H9 (cell line): ENCODE measurements around the gene PRAME. TPM values are rescaled to one million over a fixed set of nuclear protein-coding genes. Genes with fewer than 3 reads are reported as not detected.

Source experiments
- DNase-seq: peaks from one replicate; pipeline ENCODE4 v3.0.0-alpha.2; 2017
- H2AFZ ChIP-seq: one replicate; pipeline ENCODE4 v1.6.1; 2013; ENCODE audit warnings: mild to moderate bottlenecking, low read length, control low read depth, moderate library complexity
- H2AK5ac ChIP-seq: 2 replicates; pipeline ENCODE4 v1.6.1; 2013; ENCODE audit warnings: low read length, control low read depth, mixed read lengths; ENCODE audit not compliant: insufficient read length
- H2BK120ac ChIP-seq: one replicate; pipeline ENCODE4 v1.6.1; 2013; ENCODE audit warnings: low read depth, mild to moderate bottlenecking, low read length, control low read depth, inconsistent platforms; ENCODE audit not compliant: poor library complexity, severe bottlenecking
- H2BK12ac ChIP-seq: 2 replicates; pipeline ENCODE4 v1.6.1; 2013; ENCODE audit warnings: low read length, control low read depth, mixed read lengths, low read depth; ENCODE audit not compliant: insufficient read length
- H2BK15ac ChIP-seq: 2 replicates; pipeline ENCODE4 v1.6.1; 2013; ENCODE audit warnings: low read depth, low read length, control low read depth
- H2BK20ac ChIP-seq: one replicate; pipeline ENCODE4 v1.6.1; 2013; ENCODE audit warnings: low read depth, mild to moderate bottlenecking, low read length, control low read depth, inconsistent platforms; ENCODE audit not compliant: poor library complexity, severe bottlenecking
- H2BK5ac ChIP-seq: 2 replicates; pipeline ENCODE4 v1.6.1; 2013; ENCODE audit warnings: low read length, control low read depth, mixed read lengths; ENCODE audit not compliant: insufficient read length
- H3K14ac ChIP-seq: 2 replicates; pipeline ENCODE4 v1.6.1; 2013; ENCODE audit warnings: low read length, control low read depth; ENCODE audit not compliant: insufficient read depth
- H3K18ac ChIP-seq: 2 replicates; pipeline ENCODE4 v1.6.1; 2013; ENCODE audit warnings: low read depth, mild to moderate bottlenecking, mixed read lengths, low read length, control low read depth; ENCODE audit not compliant: insufficient read length
- H3K23ac ChIP-seq: 2 replicates; pipeline ENCODE4 v1.6.1; 2013; ENCODE audit warnings: low read length, control low read depth, mixed read lengths, low read depth; ENCODE audit not compliant: insufficient read length
- H3K23me2 ChIP-seq: 2 replicates; pipeline ENCODE4 v1.6.1; 2013; ENCODE audit warnings: low read depth, mild to moderate bottlenecking, mixed read lengths, low read length, control low read depth; ENCODE audit not compliant: insufficient read length, poor library complexity, severe bottlenecking
- H3K27ac ChIP-seq: 2 replicates; pipeline ENCODE4 v1.5.1; 2013; ENCODE audit warnings: low read length, control low read depth, mixed read lengths, low read depth; ENCODE audit not compliant: insufficient read length
- H3K27me3 ChIP-seq: 2 replicates; pipeline ENCODE4 v1.6.1; 2013; ENCODE audit warnings: low read length, control low read depth, inconsistent platforms; ENCODE audit not compliant: insufficient read depth
- H3K4ac ChIP-seq: 2 replicates; pipeline ENCODE4 v1.6.1; 2013; ENCODE audit warnings: low read depth, mild to moderate bottlenecking, control low read depth, inconsistent platforms, low read length, moderate library complexity
- H3K4me1 ChIP-seq: 2 replicates; pipeline ENCODE4 v1.6.1; 2013; ENCODE audit warnings: low read length, control low read depth, inconsistent platforms; ENCODE audit not compliant: insufficient read depth
- H3K4me2 ChIP-seq: 2 replicates; pipeline ENCODE4 v1.6.1; 2013; ENCODE audit warnings: low read length, control low read depth, mixed read lengths; ENCODE audit not compliant: insufficient read length, insufficient read depth
- H3K56ac ChIP-seq: 2 replicates; pipeline ENCODE4 v1.6.1; 2013; ENCODE audit warnings: low read depth, mild to moderate bottlenecking, mixed read lengths, low read length, control low read depth; ENCODE audit not compliant: insufficient read length
- H3K79me1 ChIP-seq: 2 replicates; pipeline ENCODE4 v1.6.1; 2013; ENCODE audit warnings: low read depth, mild to moderate bottlenecking, moderate library complexity, low read length, control low read depth, inconsistent platforms; ENCODE audit not compliant: insufficient read depth, poor library complexity, severe bottlenecking
- H3K79me2 ChIP-seq: 2 replicates; pipeline ENCODE4 v1.6.1; 2013; ENCODE audit warnings: low read length, control low read depth, inconsistent platforms; ENCODE audit not compliant: insufficient read depth
- H3K9ac ChIP-seq: 2 replicates; pipeline ENCODE4 v1.6.1; 2013; ENCODE audit warnings: low read length, control low read depth, mixed read lengths; ENCODE audit not compliant: insufficient read length; ENCODE audit errors: extremely low read depth
- H3K9me3 ChIP-seq: one replicate; pipeline ENCODE4 v1.6.1; 2013; ENCODE audit warnings: low read depth, low read length, inconsistent platforms; ENCODE audit not compliant: control insufficient read depth
- H3T11ph ChIP-seq: one replicate; pipeline ENCODE4 v1.6.1; 2013; ENCODE audit warnings: mild to moderate bottlenecking, low read length, control low read depth, inconsistent platforms
- H4K20me1 ChIP-seq: one replicate; pipeline ENCODE4 v1.6.1; 2013; ENCODE audit not compliant: control insufficient read depth, insufficient read length, insufficient read depth
- H4K5ac ChIP-seq: 2 replicates; pipeline ENCODE4 v1.6.1; 2013; ENCODE audit warnings: low read depth, mild to moderate bottlenecking, mixed read lengths, low read length, control low read depth; ENCODE audit not compliant: insufficient read length
- H4K8ac ChIP-seq: replicated peaks from 2 replicates; pipeline ENCODE4 v1.6.1; 2013; ENCODE audit warnings: low read length, control low read depth, mixed read lengths, low read depth; ENCODE audit not compliant: insufficient read length
- H4K91ac ChIP-seq: 2 replicates; pipeline ENCODE4 v1.6.1; 2013; ENCODE audit warnings: low read depth, mild to moderate bottlenecking, moderate library complexity, mixed read lengths, low read length, control low read depth; ENCODE audit not compliant: insufficient read length
- H3K27ac Mint-ChIP-seq, 3 experiments: 2 replicates in 2 of 3; 3 replicates in 1 of 3; pipeline ENCODE4 v1.8.0; 2020 to 2021; ENCODE audit warnings: mixed read lengths in 3 of 3, mild to moderate bottlenecking in 1 of 3, moderate library complexity in 1 of 3
- H3K27me3 Mint-ChIP-seq: 2 replicates; pipeline ENCODE4 v1.8.0; 2021; ENCODE audit warnings: low read depth, mild to moderate bottlenecking, moderate library complexity, mixed read lengths
- H3K36me3 Mint-ChIP-seq, 3 experiments: 2 replicates in 2 of 3; 3 replicates in 1 of 3; pipeline ENCODE4 v1.8.0; 2020 to 2021; ENCODE audit warnings: low read depth in 3 of 3, mixed read lengths in 3 of 3; ENCODE audit not compliant: insufficient read depth in 1 of 3
- H3K4me1 Mint-ChIP-seq, 2 experiments: 2 replicates each; pipeline ENCODE4 v1.8.0; 2020; ENCODE audit warnings: mixed read lengths in 2 of 2
- H3K4me3 Mint-ChIP-seq, 2 experiments: 2 replicates in 1 of 2; 3 replicates in 1 of 2; pipeline ENCODE4 v1.8.0; 2020 to 2021; ENCODE audit warnings: mild to moderate bottlenecking in 2 of 2, mixed read lengths in 2 of 2, moderate library complexity in 1 of 2
- H3K9me3 Mint-ChIP-seq, 2 experiments: 2 replicates in 1 of 2; 3 replicates in 1 of 2; pipeline ENCODE4 v1.8.0; 2020; ENCODE audit warnings: mild to moderate bottlenecking in 2 of 2, mixed read lengths in 2 of 2, moderate library complexity in 1 of 2
- WGBS: extraction: QIAGEN DNeasy Blood & Tissue Kit; methylation state at CpG from one replicate; pipeline ENCODE4 v1.1.7; 2013; ENCODE audit warnings: missing lambda C conversion rate, low lambda C conversion rate, mixed read lengths; ENCODE audit not compliant: insufficient read length; ENCODE audit errors: extremely low coverage; 5-methylcytosine and 5-hydroxymethylcytosine counted together
- total RNA-seq: library from RNA; stranded (reverse); gene quantifications from 2 replicates; pipeline ENCODE4 v1.2.1, GENCODE V29; 2021
- TF ChIP-seq, protein P1 (sequence below): fragments of 200-600 bp; sonication (generic); conservative IDR thresholded peaks from 3 replicates; pipeline ENCODE4 v1.8.0; 2021; ENCODE audit warnings: antibody characterized with exemption, mild to moderate bottlenecking

PRAME gene
- total RNA-seq, 1 experiment from 2014 or later, result 0.31 TPM

DNA sequence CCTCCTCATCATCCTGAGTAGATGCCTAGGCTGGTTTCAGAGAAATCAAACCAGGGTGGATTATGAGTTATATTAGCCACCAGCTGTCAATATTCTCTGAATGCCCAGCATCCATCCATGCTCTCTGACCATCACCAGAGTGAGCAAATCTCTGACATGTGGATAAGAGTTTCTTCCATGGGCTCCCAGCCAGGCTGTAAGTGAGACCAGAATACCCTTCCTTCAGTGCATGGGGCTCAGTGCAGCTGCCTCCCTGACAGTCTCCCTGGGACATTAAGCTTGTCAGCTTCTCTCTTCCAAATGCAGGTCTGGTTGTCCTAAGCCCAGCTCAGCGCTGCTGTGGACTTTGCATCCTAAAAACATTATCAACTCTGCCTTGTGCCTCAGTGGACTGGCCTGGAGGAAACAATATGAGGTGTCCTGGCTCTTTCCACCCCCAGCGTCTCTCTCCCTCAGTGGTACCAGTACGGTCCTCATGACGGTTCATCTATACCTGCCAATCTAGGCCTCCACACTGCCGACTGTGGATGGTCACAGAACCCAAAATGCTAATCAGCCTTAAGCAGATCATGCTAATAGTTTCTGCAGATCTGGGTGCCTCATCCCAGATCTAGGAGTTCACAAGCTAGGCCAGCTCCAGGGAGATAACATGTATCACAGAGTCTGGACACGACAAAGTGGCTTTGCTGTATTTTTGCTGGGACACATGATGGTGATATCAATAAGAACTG lies 41.6 kb upstream of the PRAME start:
- H3K4me1 ChIP-seq, result no peaks in the 10 kb centered on the region; the same call in 1 of the 2 replicates
- H4K20me1 ChIP-seq, result no peaks in the 10 kb centered on the region
- no peak overlapping the region for H3K23ac ChIP-seq
- no peak overlapping the region for H3K4me2 ChIP-seq
- TF ChIP-seq, protein P1, sequence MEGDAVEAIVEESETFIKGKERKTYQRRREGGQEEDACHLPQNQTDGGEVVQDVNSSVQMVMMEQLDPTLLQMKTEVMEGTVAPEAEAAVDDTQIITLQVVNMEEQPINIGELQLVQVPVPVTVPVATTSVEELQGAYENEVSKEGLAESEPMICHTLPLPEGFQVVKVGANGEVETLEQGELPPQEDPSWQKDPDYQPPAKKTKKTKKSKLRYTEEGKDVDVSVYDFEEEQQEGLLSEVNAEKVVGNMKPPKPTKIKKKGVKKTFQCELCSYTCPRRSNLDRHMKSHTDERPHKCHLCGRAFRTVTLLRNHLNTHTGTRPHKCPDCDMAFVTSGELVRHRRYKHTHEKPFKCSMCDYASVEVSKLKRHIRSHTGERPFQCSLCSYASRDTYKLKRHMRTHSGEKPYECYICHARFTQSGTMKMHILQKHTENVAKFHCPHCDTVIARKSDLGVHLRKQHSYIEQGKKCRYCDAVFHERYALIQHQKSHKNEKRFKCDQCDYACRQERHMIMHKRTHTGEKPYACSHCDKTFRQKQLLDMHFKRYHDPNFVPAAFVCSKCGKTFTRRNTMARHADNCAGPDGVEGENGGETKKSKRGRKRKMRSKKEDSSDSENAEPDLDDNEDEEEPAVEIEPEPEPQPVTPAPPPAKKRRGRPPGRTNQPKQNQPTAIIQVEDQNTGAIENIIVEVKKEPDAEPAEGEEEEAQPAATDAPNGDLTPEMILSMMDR, result no peak
- no peak overlapping the region for H3K9ac ChIP-seq
- no peak overlapping the region for H3K4ac ChIP-seq
- H3K18ac ChIP-seq, result no peak overlapping the region
- H3K14ac ChIP-seq, result no peak overlapping the region
- no peaks in the 10 kb centered on the region for H3K79me2 ChIP-seq
- H3K79me1 ChIP-seq, result no peaks in the 10 kb centered on the region
- peaks cover 3 to 7% of the 10 kb centered on the region in 2 experiments; a peak in 3 of 5 replicates for H3K9me3 Mint-ChIP-seq
- H2BK120ac ChIP-seq, result no peak overlapping the region
- H3K27ac ChIP-seq, result no peak overlapping the region
- H2BK12ac ChIP-seq, result no peak overlapping the region
- H4K5ac ChIP-seq, result no peak overlapping the region
- H3K27me3 Mint-ChIP-seq, result peaks cover 100% of the 10 kb centered on the region
- no peak overlapping the region for H4K91ac ChIP-seq
- H2AK5ac ChIP-seq, result no peak overlapping the region
- no peaks in the 10 kb centered on the region for H3K9me3 ChIP-seq
- no peaks in the 10 kb centered on the region for H3K23me2 ChIP-seq
- H3T11ph ChIP-seq, result no peak overlapping the region
- no peak overlapping the region for H3K56ac ChIP-seq
- DNase-seq, result no peak
- no peak overlapping the region for H2AFZ ChIP-seq
- no peak overlapping the region for H3K4me3 Mint-ChIP-seq
- WGBS, result no CpG with 5 or more reads among the region's 6 CpGs
- H3K27ac Mint-ChIP-seq, result no peak overlapping the region
- no peak overlapping the region for H4K8ac ChIP-seq
- no peak overlapping the region for H2BK5ac ChIP-seq
- H3K27me3 ChIP-seq, result peaks cover 27% of the 10 kb centered on the region; the same call in 1 of the 2 replicates
- H3K36me3 Mint-ChIP-seq, result no peaks in the 10 kb centered on the region; a peak in 2 of 7 replicates
- H2BK20ac ChIP-seq, result no peak overlapping the region
- H2BK15ac ChIP-seq, result no peak overlapping the region
- peaks cover 20 to 26% of the 10 kb centered on the region in 2 experiments for H3K4me1 Mint-ChIP-seq
